GM12878 (cell line): ENCODE results near the gene FFAR2. TPM values are rescaled to one million over a fixed set of nuclear protein-coding genes. Genes with fewer than 3 reads are reported as not detected.

Experiments
- ATAC-seq: fragments of 200-7000 bp; cut with Tn5 transposase; 3 replicates; pipeline ENCODE4 v1.9.1; 2020; ENCODE audit warnings: mild to moderate bottlenecking, moderate library complexity
- BruUV-seq: library from RNA; stranded (reverse); fragments of 400-500 nt; replicated peaks from 2 replicates; lab custom pipeline; 2021; lab: Mats Ljungman, UMichigan
- CTCF ChIA-PET: fragments of 300-600 bp; sonication (Branson Sonifier 250); formaldehyde crosslinking; extraction: SDS; loops from one replicate; lab custom pipeline; 2021; ENCODE audit warnings: inconsistent platforms; lab: Yijun Ruan, JAX
- POLR2A ChIA-PET: fragments of 350-600 bp; formaldehyde crosslinking; extraction: SDS; loops from one replicate; lab custom pipeline; 2021; ENCODE audit warnings: inconsistent platforms; lab: Charles Lee
- RAD21 ChIA-PET: fragments of 300-600 bp; sonication (Branson Sonifier 250); formaldehyde crosslinking; loops from one replicate; lab custom pipeline; 2023; ENCODE audit warnings: antibody characterized with exemption; ENCODE audit not compliant: unreplicated experiment; lab: Charles Lee
- SMC1A ChIA-PET: fragments of 300-600 bp; sonication (Branson Sonifier 250); formaldehyde crosslinking; loops from one replicate; lab custom pipeline; 2023; ENCODE audit not compliant: unreplicated experiment, uncharacterized antibody; lab: Charles Lee
- DNase-seq: peaks from one replicate; pipeline ENCODE4 v3.0.0-alpha.2; 2011; ENCODE audit warnings: low read depth, low spot score
- FAIRE-seq: peaks from 3 replicates; lab custom pipeline; 2011; peaks lifted over from hg19 to GRCh38; lab: Jason Lieb, UNC
- H2AFZ ChIP-seq: 2 replicates; pipeline ENCODE4 v1.6.0; 2011; ENCODE audit warnings: low read depth, low read length, control low read depth; ENCODE audit not compliant: control insufficient read depth
- H3K27ac ChIP-seq: 2 replicates; pipeline ENCODE4 v1.5.1; 2011; ENCODE audit warnings: control low read depth; ENCODE audit not compliant: control insufficient read depth, insufficient read depth
- H3K27me3 ChIP-seq, 2 experiments: replicated peaks in 1 of 2; 2 replicates each; pipeline versions ENCODE4 v1.6.0 to v1.6.1; 2011; ENCODE audit warnings: low read length in 1 of 2; ENCODE audit not compliant: control insufficient read depth in 2 of 2, insufficient read depth in 2 of 2
- H3K36me3 ChIP-seq, 2 experiments: 2 replicates each; pipeline ENCODE4 v1.5.1; 2011; ENCODE audit warnings: low read length in 1 of 2; ENCODE audit not compliant: control insufficient read depth in 2 of 2, insufficient read depth in 2 of 2
- H3K4me1 ChIP-seq: 2 replicates; pipeline ENCODE4 v1.6.1; 2011; ENCODE audit warnings: mild to moderate bottlenecking, low read length, moderate library complexity, mixed read lengths; ENCODE audit not compliant: control insufficient read depth, insufficient read depth
- H3K4me2 ChIP-seq: 2 replicates; pipeline ENCODE4 v1.6.0; 2011; ENCODE audit warnings: control low read depth; ENCODE audit not compliant: control insufficient read depth, insufficient read depth
- H3K4me3 ChIP-seq: fragments of 200-600 bp; sonication (generic); 2 replicates; pipeline ENCODE4 v1.5.1; 2016
- H3K79me2 ChIP-seq: 2 replicates; pipeline ENCODE4 v1.6.0; 2011; ENCODE audit warnings: low read length; ENCODE audit not compliant: control insufficient read depth, insufficient read depth
- H3K9ac ChIP-seq: 2 replicates; pipeline ENCODE4 v1.8.0; 2011; ENCODE audit warnings: low read length, control low read depth, mixed read lengths; ENCODE audit not compliant: control insufficient read depth, insufficient read depth
- H3K9me3 ChIP-seq: replicated peaks from 3 replicates; pipeline ENCODE4 v1.5.1; 2011; ENCODE audit warnings: mild to moderate bottlenecking, low read length; ENCODE audit not compliant: control insufficient read depth, insufficient read depth
- H4K20me1 ChIP-seq: 2 replicates; pipeline ENCODE4 v1.6.0; 2011; ENCODE audit not compliant: control insufficient read depth, insufficient read depth
- BACH1 ChIP-seq: fragments of 450-650 bp; IDR thresholded peaks from 2 replicates; pipeline ENCODE4 v1.6.1; 2017; ENCODE audit warnings: mild to moderate bottlenecking, borderline replicate concordance
- EP300 ChIP-seq, 2 experiments: fragments of 150-350 bp in 1 of 2; IDR thresholded peaks; 2 replicates each; pipeline ENCODE4 v1.6.1; 2011 to 2012; ENCODE audit warnings: low read depth in 2 of 2, low read length in 2 of 2, borderline replicate concordance in 1 of 2, improper control_type of control experiment in 1 of 2, inconsistent platforms in 1 of 2; ENCODE audit not compliant: control insufficient read depth in 1 of 2
- GATAD2B ChIP-seq: fragments of 450-650 bp; conservative IDR thresholded peaks from 2 replicates; pipeline ENCODE4 v1.6.1; 2017; ENCODE audit warnings: low read depth, mild to moderate bottlenecking, moderate library complexity
- IKZF2 ChIP-seq, 2 experiments: fragments of 450-650 bp; IDR thresholded peaks; 2 replicates each; pipeline ENCODE4 v1.6.1; 2017; ENCODE audit warnings: mild to moderate bottlenecking in 2 of 2, moderate library complexity in 2 of 2
- KDM1A ChIP-seq: fragments of 200-600 bp; sonication (generic); IDR thresholded peaks from 2 replicates; pipeline ENCODE4 v1.6.1; 2016; ENCODE audit warnings: borderline replicate concordance
- MYB ChIP-seq: fragments of 150-350 bp; IDR thresholded peaks from 2 replicates; pipeline ENCODE4 v1.6.1; 2014; ENCODE audit warnings: mild to moderate bottlenecking, low read depth, low read length, borderline replicate concordance
- TBL1XR1 ChIP-seq: IDR thresholded peaks from 2 replicates; pipeline ENCODE4 v1.6.1; 2012; ENCODE audit warnings: low read depth, low read length, improper control_type of control experiment
- ZNF687 ChIP-seq: fragments of 450-650 bp; IDR thresholded peaks from 2 replicates; pipeline ENCODE4 v1.6.1; 2017; ENCODE audit warnings: mild to moderate bottlenecking, moderate library complexity
- WGBS: methylation state at CpG from one replicate; pipeline ENCODE4 v1.1.6; 2016; ENCODE audit warnings: low lambda C conversion rate; ENCODE audit not compliant: insufficient replicate concordance, insufficient coverage; ENCODE audit errors: missing lambda C conversion rate; 5-methylcytosine and 5-hydroxymethylcytosine counted together
- in situ Hi-C: fragments of 300-500 bp; cut with MboI; formaldehyde crosslinking; loops from 9 replicates; pipeline ENCODE4 v1.14.3; 2018; ENCODE audit warnings: mixed read lengths
- intact Hi-C: fragments of 100-400 bp; cut with micrococcal nuclease; formaldehyde crosslinking; loops from one replicate; pipeline ENCODE4 v1.14.2; 2022; ENCODE audit not compliant: unreplicated experiment
- polyA plus RNA-seq, 11 experiments: library from polyadenylated mRNA; depleted of rRNA in 4 of 11; unstranded in 6 of 11; stranded (reverse) in 5 of 11; fragments of >200 nt; fragmentation: Nextera tagmentation in 4 of 11; fragmentation: Illumina TruSeq in 1 of 11; extraction: Ambion mirVana in 4 of 11; extraction: Trizol in 1 of 11; gene quantifications; 1 replicate in 1 of 11; 2 replicates in 10 of 11; pipeline versions ENCODE4 v1.2.1 to v1.2.3, GENCODE V29; 2011 to 2016; ENCODE audit warnings: inconsistent platforms in 2 of 11, missing spikeins in 2 of 11, low read depth in 1 of 11
- total RNA-seq, 4 experiments: library from RNA; depleted of rRNA in 3 of 4; stranded (reverse); fragments of >200 nt in 3 of 4; fragmentation: Illumina TruSeq in 1 of 4; extraction: Trizol in 1 of 4; gene quantifications; 2 replicates each; pipeline versions ENCODE4 v1.2.1 to v1.2.3, GENCODE V29; 2013 to 2021
- TF ChIP-seq, protein P1 (sequence below): IDR thresholded peaks from 2 replicates; pipeline ENCODE4 v1.6.1; 2012; ENCODE audit warnings: low read depth, low read length, improper control_type of control experiment
- TF ChIP-seq, protein P2 (sequence below): fragments of 450-650 bp; IDR thresholded peaks from 2 replicates; pipeline ENCODE4 v1.6.1; 2017; ENCODE audit warnings: mild to moderate bottlenecking, moderate library complexity
- TF ChIP-seq, protein P3 (sequence below), 3 experiments: IDR thresholded peaks in 2 of 3; conservative IDR thresholded peaks in 1 of 3; 2 replicates each; pipeline ENCODE4 v1.5.1; 2011; ENCODE audit warnings: low read depth in 3 of 3, low read length in 3 of 3, mild to moderate bottlenecking in 3 of 3, control low read depth in 2 of 3, moderate library complexity in 2 of 3, inconsistent platforms in 1 of 3, mixed read lengths in 1 of 3; ENCODE audit not compliant: control insufficient read depth in 2 of 3, insufficient read depth in 1 of 3; ENCODE audit errors: extremely low read depth in 1 of 3

The FFAR2 gene
- total and polyA plus RNA-seq, 10 of the 15 experiments (the other 5 are each of a cell fraction or from before 2014, with no cell fraction given), result 0.05 to 4.0 (median 2.1) TPM

DNA sequence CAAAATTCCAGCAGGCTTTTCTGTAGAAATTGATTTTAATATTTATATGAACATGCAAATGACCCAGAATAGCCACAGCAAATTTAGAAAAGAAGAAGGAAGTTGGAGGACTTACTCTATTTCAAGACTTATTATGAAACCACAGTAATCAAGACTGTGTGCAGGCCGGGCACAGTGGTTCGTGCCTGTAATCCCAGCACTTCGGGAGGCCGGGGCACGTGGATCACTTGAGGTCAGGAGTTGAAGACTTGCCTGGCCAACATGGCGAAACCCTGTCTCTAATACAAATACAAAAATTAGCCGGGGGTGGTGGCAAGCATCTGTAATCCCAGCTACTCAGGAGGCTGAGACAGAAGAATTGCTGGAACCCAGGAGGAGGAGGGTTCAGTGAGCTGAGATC is 6.0 kb upstream of the FFAR2 start:
- no peak overlapping the region for H3K9ac ChIP-seq
- no peak overlapping the region for H3K4me3 ChIP-seq
- no peaks in the 10 kb centered on the region for H3K27me3 ChIP-seq
- no peak for FAIRE-seq
- 9% methylated on average over 7 of the region's 7 CpGs for WGBS
- H3K4me2 ChIP-seq, result no peak overlapping the region
- intact Hi-C loops (no loop called here), in situ Hi-C loops (no loop called here)
- H3K9me3 ChIP-seq, result no peaks in the 10 kb centered on the region
- no peak overlapping the region for H2AFZ ChIP-seq
- H3K4me1 ChIP-seq, result peaks cover 33% of the 10 kb centered on the region
- H3K27ac ChIP-seq, result no peak overlapping the region; the same call in 1 of the 2 replicates
- RAD21 ChIA-PET, result interaction anchor here (0.8 to 2.4 kb wide), 6 partner anchors 9 to 53 kb away, joined by 3 to 7 read pairs (median 4); no protein-coding TSS in a partner anchor
- no peaks in the 10 kb centered on the region for H3K79me2 ChIP-seq
- CTCF ChIA-PET, result interaction anchor here (0.8 to 2.0 kb wide), 9 partner anchors 9 to 53 kb away, joined by 3 to 7 read pairs (median 3); no protein-coding TSS in a partner anchor
- peak; percentile 65 for ATAC-seq
- H3K36me3 ChIP-seq, result no peaks in the 10 kb centered on the region
- BruUV-seq, result no TSS peak
- POLR2A ChIA-PET, result interaction anchor here (0.7 to 1.9 kb wide), 4 partner anchors 11 to 23 kb away, joined by 3 to 6 read pairs (median 5); no protein-coding TSS in a partner anchor
- SMC1A ChIA-PET, result interaction anchor here (1.1 to 3.6 kb wide), 10 partner anchors 10 to 109 kb away, joined by 3 to 22 read pairs (median 3); no protein-coding TSS in a partner anchor
- DNase-seq, result no peak
- H4K20me1 ChIP-seq, result no peaks in the 10 kb centered on the region
- no peak for TF ChIP-seq MYB
- no peak for TF ChIP-seq EP300 (IDR thresholded peaks at IDR 0.05; ENCODE audit: borderline replicate concordance in 1 of 2, control insufficient read depth in 1 of 2, low read depth in 2 of 2, low read length in 2 of 2)
- TF ChIP-seq, protein P1, sequence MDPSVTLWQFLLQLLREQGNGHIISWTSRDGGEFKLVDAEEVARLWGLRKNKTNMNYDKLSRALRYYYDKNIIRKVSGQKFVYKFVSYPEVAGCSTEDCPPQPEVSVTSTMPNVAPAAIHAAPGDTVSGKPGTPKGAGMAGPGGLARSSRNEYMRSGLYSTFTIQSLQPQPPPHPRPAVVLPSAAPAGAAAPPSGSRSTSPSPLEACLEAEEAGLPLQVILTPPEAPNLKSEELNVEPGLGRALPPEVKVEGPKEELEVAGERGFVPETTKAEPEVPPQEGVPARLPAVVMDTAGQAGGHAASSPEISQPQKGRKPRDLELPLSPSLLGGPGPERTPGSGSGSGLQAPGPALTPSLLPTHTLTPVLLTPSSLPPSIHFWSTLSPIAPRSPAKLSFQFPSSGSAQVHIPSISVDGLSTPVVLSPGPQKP, result no peak
- TF ChIP-seq IKZF2 (IDR thresholded peaks at IDR 0.05), result peak; percentile 63 to 69; a peak in 2 of 4 replicates
- no peak for TF ChIP-seq KDM1A
- TF ChIP-seq GATAD2B, result no peak
- TF ChIP-seq, protein P2, sequence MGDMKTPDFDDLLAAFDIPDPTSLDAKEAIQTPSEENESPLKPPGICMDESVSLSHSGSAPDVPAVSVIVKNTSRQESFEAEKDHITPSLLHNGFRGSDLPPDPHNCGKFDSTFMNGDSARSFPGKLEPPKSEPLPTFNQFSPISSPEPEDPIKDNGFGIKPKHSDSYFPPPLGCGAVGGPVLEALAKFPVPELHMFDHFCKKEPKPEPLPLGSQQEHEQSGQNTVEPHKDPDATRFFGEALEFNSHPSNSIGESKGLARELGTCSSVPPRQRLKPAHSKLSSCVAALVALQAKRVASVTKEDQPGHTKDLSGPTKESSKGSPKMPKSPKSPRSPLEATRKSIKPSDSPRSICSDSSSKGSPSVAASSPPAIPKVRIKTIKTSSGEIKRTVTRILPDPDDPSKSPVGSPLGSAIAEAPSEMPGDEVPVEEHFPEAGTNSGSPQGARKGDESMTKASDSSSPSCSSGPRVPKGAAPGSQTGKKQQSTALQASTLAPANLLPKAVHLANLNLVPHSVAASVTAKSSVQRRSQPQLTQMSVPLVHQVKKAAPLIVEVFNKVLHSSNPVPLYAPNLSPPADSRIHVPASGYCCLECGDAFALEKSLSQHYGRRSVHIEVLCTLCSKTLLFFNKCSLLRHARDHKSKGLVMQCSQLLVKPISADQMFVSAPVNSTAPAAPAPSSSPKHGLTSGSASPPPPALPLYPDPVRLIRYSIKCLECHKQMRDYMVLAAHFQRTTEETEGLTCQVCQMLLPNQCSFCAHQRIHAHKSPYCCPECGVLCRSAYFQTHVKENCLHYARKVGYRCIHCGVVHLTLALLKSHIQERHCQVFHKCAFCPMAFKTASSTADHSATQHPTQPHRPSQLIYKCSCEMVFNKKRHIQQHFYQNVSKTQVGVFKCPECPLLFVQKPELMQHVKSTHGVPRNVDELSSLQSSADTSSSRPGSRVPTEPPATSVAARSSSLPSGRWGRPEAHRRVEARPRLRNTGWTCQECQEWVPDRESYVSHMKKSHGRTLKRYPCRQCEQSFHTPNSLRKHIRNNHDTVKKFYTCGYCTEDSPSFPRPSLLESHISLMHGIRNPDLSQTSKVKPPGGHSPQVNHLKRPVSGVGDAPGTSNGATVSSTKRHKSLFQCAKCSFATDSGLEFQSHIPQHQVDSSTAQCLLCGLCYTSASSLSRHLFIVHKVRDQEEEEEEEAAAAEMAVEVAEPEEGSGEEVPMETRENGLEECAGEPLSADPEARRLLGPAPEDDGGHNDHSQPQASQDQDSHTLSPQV, result peak; percentile 76
- no peak for TF ChIP-seq TBL1XR1
- TF ChIP-seq ZNF687, result peak; percentile 99
- TF ChIP-seq BACH1, result no peak
- TF ChIP-seq, protein P3, sequence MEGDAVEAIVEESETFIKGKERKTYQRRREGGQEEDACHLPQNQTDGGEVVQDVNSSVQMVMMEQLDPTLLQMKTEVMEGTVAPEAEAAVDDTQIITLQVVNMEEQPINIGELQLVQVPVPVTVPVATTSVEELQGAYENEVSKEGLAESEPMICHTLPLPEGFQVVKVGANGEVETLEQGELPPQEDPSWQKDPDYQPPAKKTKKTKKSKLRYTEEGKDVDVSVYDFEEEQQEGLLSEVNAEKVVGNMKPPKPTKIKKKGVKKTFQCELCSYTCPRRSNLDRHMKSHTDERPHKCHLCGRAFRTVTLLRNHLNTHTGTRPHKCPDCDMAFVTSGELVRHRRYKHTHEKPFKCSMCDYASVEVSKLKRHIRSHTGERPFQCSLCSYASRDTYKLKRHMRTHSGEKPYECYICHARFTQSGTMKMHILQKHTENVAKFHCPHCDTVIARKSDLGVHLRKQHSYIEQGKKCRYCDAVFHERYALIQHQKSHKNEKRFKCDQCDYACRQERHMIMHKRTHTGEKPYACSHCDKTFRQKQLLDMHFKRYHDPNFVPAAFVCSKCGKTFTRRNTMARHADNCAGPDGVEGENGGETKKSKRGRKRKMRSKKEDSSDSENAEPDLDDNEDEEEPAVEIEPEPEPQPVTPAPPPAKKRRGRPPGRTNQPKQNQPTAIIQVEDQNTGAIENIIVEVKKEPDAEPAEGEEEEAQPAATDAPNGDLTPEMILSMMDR (IDR thresholded peaks at IDR 0.05 in 2 of 3, conservative IDR thresholded peaks at IDR 0.05 in 1 of 3; ENCODE audit: control insufficient read depth in 2 of 3, extremely low read depth in 1 of 3, insufficient read depth in 1 of 3, low read depth in 3 of 3, low read length in 3 of 3), result no peak
